Mucosa of rectum (tissue), 2 donors: ENCODE measurements around the gene ATP13A4.

Experiments
- H3K27ac ChIP-seq, 2 donors: one replicate each; pipeline ENCODE4 v1.7.0; 2013; ENCODE audit warnings: inconsistent platforms in 2 of 2, low read depth in 2 of 2, low read length in 2 of 2
- H3K27me3 ChIP-seq, 2 donors: one replicate each; pipeline ENCODE4 v1.7.0; 2013; ENCODE audit warnings: low read length in 2 of 2; ENCODE audit not compliant: control insufficient read depth in 2 of 2, insufficient read depth in 2 of 2
- H3K36me3 ChIP-seq, 2 donors: one replicate each; pipeline ENCODE4 v1.7.0; 2013; ENCODE audit warnings: low read length in 2 of 2; ENCODE audit not compliant: control insufficient read depth in 2 of 2, insufficient read depth in 2 of 2
- H3K4me1 ChIP-seq, 2 donors: one replicate each; pipeline ENCODE4 v1.7.0; 2013; ENCODE audit warnings: low read length in 2 of 2, mild to moderate bottlenecking in 1 of 2; ENCODE audit not compliant: control insufficient read depth in 2 of 2, insufficient read depth in 2 of 2
- H3K4me3 ChIP-seq, 2 donors: one replicate each; pipeline ENCODE4 v1.7.0; 2013; ENCODE audit warnings: low read length in 2 of 2
- H3K9ac ChIP-seq, 2 donors: one replicate each; pipeline ENCODE4 v1.7.0; 2013; ENCODE audit warnings: low read length in 2 of 2, low read depth in 1 of 2, mild to moderate bottlenecking in 1 of 2
- H3K9me3 ChIP-seq, 2 donors: one replicate each; pipeline ENCODE4 v1.7.0; 2013; ENCODE audit warnings: low read length in 2 of 2; ENCODE audit not compliant: control insufficient read depth in 2 of 2
- donor health status: healthy.
- donor health status: Normal muscosa, but diverticular disease.

Gene ATP13A4

GRCh38 chr3:193481436-193481835 lies 73.3 kb downstream of the ATP13A4 start:
- H3K4me3 ChIP-seq, result no peak overlapping the region
- H3K9ac ChIP-seq, result no peak overlapping the region
- H3K36me3 ChIP-seq, result no peaks in the 10 kb centered on the region
- H3K27me3 ChIP-seq, result no peaks in the 10 kb centered on the region
- no peak overlapping the region for H3K27ac ChIP-seq
- H3K4me1 ChIP-seq, result no peaks in the 10 kb centered on the region
- H3K9me3 ChIP-seq, result no peaks in the 10 kb centered on the region

- Histone ChIP-seq H3K36me3 (peaks cover 2 to 4% of the 10 kb centered on the region in 2 donors), H3K9me3 (no peaks in the 10 kb centered on the region), H3K27ac (no peak overlapping the region), H3K27me3 (no peaks in the 10 kb centered on the region), H3K4me3 (no peak overlapping the region), H3K9ac (no peak overlapping the region), H3K4me1 (no peaks in the 10 kb centered on the region)
These were observed 80.2 kb downstream of the ATP13A4 start for GRCh38 chr3:193474446-193474845.

- Histone ChIP-seq H3K4me3 (no peak overlapping the region), H3K9ac (no peak overlapping the region), H3K4me1 (peaks cover 2 to 7% of the 10 kb centered on the region in 2 donors), H3K27me3 (no peaks in the 10 kb centered on the region), H3K27ac (no peak overlapping the region), H3K36me3 (peaks cover 2 to 4% of the 10 kb centered on the region in 2 donors), H3K9me3 (no peaks in the 10 kb centered on the region)
These were observed 84.0 kb downstream of the ATP13A4 start for GRCh38 chr3:193470710-193471109.

GRCh38 chr3:193465992-193466608 lies 88.6 kb downstream of the ATP13A4 start:
- peaks cover 2 to 4% of the 10 kb centered on the region in 2 donors for H3K36me3 ChIP-seq

GRCh38 chr3:193464889-193465288 lies 89.8 kb downstream of the ATP13A4 start:
- Histone ChIP-seq H3K9me3 (no peaks in the 10 kb centered on the region), H3K36me3 (peaks cover 0 to 1% of the 10 kb centered on the region in 2 donors), H3K9ac (no peak overlapping the region), H3K4me3 (no peak overlapping the region), H3K4me1 (peaks cover 4 to 9% of the 10 kb centered on the region in 2 donors), H3K27me3 (no peaks in the 10 kb centered on the region), H3K27ac (no peak overlapping the region)

More at GRCh38 chr3:193465992-193466608, 88.6 kb downstream of the ATP13A4 start:
- Histone ChIP-seq H3K4me1 (peaks cover 4 to 9% of the 10 kb centered on the region in 2 donors), H3K27ac (peak overlapping the region; percentile 39 to 48), H3K4me3 (no peak overlapping the region), H3K27me3 (no peaks in the 10 kb centered on the region), H3K9me3 (no peaks in the 10 kb centered on the region), H3K9ac (no peak overlapping the region)

GRCh38 chr3:193457526-193457925 lies 97.2 kb downstream of the ATP13A4 start:
- no peaks in the 10 kb centered on the region for H3K4me1 ChIP-seq
- H3K9me3 ChIP-seq, result no peaks in the 10 kb centered on the region
- H3K27me3 ChIP-seq, result no peaks in the 10 kb centered on the region
- H3K9ac ChIP-seq, result no peak overlapping the region
- no peak overlapping the region for H3K27ac ChIP-seq
- H3K4me3 ChIP-seq, result no peak overlapping the region
- no peaks in the 10 kb centered on the region for H3K36me3 ChIP-seq

- no peaks in the 10 kb centered on the region for H3K4me1 ChIP-seq
- no peaks in the 10 kb centered on the region for H3K9me3 ChIP-seq
- peaks cover 0 to 8% of the 10 kb centered on the region in 2 donors for H3K36me3 ChIP-seq
- H3K9ac ChIP-seq, result no peak overlapping the region
- H3K4me3 ChIP-seq, result no peak overlapping the region
- H3K27ac ChIP-seq, result no peak overlapping the region
- H3K27me3 ChIP-seq, result no peaks in the 10 kb centered on the region
These were observed 102.4 kb downstream of the ATP13A4 start for GRCh38 chr3:193452338-193452737.

- Histone ChIP-seq H3K9ac (no peak overlapping the region), H3K36me3 (peaks cover 0 to 8% of the 10 kb centered on the region in 2 donors), H3K4me1 (no peaks in the 10 kb centered on the region), H3K9me3 (no peaks in the 10 kb centered on the region), H3K27ac (no peak overlapping the region), H3K27me3 (no peaks in the 10 kb centered on the region), H3K4me3 (no peak overlapping the region)
These were observed 102.8 kb downstream of the ATP13A4 start for GRCh38 chr3:193451902-193452301.

GRCh38 chr3:193446965-193447602 lies 107.6 kb downstream of the ATP13A4 start:
- no peak overlapping the region for H3K9ac ChIP-seq

GRCh38 chr3:193439423-193439822 lies 115.3 kb downstream of the ATP13A4 start:
- Histone ChIP-seq H3K9ac (no peak overlapping the region), H3K27me3 (no peaks in the 10 kb centered on the region), H3K4me3 (no peak overlapping the region), H3K9me3 (no peaks in the 10 kb centered on the region), H3K36me3 (peaks cover 2 to 3% of the 10 kb centered on the region in 2 donors), H3K27ac (no peak overlapping the region), H3K4me1 (no peaks in the 10 kb centered on the region)

More at GRCh38 chr3:193446965-193447602, 107.6 kb downstream of the ATP13A4 start:
- Histone ChIP-seq H3K36me3 (peaks cover 0 to 8% of the 10 kb centered on the region in 2 donors), H3K4me1 (no peaks in the 10 kb centered on the region), H3K9me3 (no peaks in the 10 kb centered on the region), H3K27ac (no peak overlapping the region), H3K4me3 (no peak overlapping the region), H3K27me3 (no peaks in the 10 kb centered on the region)
